H1 (cell line): ENCODE data around the gene GRM1. TPM values are rescaled to one million over a fixed set of nuclear protein-coding genes. Genes with fewer than 3 reads are reported as not detected.

Experiments
- CTCF ChIA-PET: fragments of 300-600 bp; sonication (Branson Sonifier 250); formaldehyde crosslinking; loops from one replicate; lab custom pipeline; 2021; ENCODE audit not compliant: partially characterized antibody; lab: Charles Lee
- POLR2A ChIA-PET: fragments of 300-600 bp; sonication (Branson Sonifier 250); formaldehyde crosslinking; loops from one replicate; lab custom pipeline; 2021; ENCODE audit warnings: inconsistent platforms; ENCODE audit not compliant: partially characterized antibody; lab: Charles Lee
- DNase-seq, 2 experiments: peaks; one replicate each; pipeline versions ENCODE4 v3.0.0 to v3.0.0-alpha.2; 2010 to 2022; ENCODE audit warnings: low spot score in 2 of 2, low read depth in 1 of 2, mixed read lengths in 1 of 2
- FAIRE-seq: peaks from 2 replicates; lab custom pipeline; 2011; peaks lifted over from hg19 to GRCh38; lab: Jason Lieb, UNC
- H2AFZ ChIP-seq: 2 replicates; pipeline ENCODE4 v1.8.1; 2012; ENCODE audit warnings: low read length, inconsistent platforms
- H2AK5ac ChIP-seq: 2 replicates; pipeline ENCODE4 v1.6.1; 2013; ENCODE audit warnings: low read depth, low read length
- H2BK120ac ChIP-seq: replicated peaks from 2 replicates; pipeline ENCODE3; 2013; ENCODE audit warnings: low read depth, low read length, inconsistent platforms
- H2BK12ac ChIP-seq: 2 replicates; pipeline ENCODE4 v1.6.1; 2013; ENCODE audit warnings: low read depth, low read length
- H2BK15ac ChIP-seq: 2 replicates; pipeline ENCODE4 v1.6.1; 2013; ENCODE audit warnings: low read length
- H2BK20ac ChIP-seq: 2 replicates; pipeline ENCODE4 v1.6.1; 2013; ENCODE audit warnings: low read length
- H2BK5ac ChIP-seq: 2 replicates; pipeline ENCODE4 v1.6.1; 2013; ENCODE audit warnings: low read depth, low read length
- H3K14ac ChIP-seq: 2 replicates; pipeline ENCODE4 v1.6.1; 2013; ENCODE audit warnings: inconsistent platforms; ENCODE audit not compliant: insufficient read length
- H3K18ac ChIP-seq: 2 replicates; pipeline ENCODE4 v1.6.1; 2013; ENCODE audit warnings: low read length; ENCODE audit errors: extremely low read depth
- H3K23ac ChIP-seq: 2 replicates; pipeline ENCODE4 v1.6.1; 2013; ENCODE audit warnings: inconsistent platforms; ENCODE audit not compliant: insufficient read length
- H3K23me2 ChIP-seq: 2 replicates; pipeline ENCODE4 v1.6.1; 2013; ENCODE audit warnings: low read depth, low read length
- H3K27ac ChIP-seq: 2 replicates; pipeline ENCODE4 v1.6.1; 2011; ENCODE audit warnings: low read depth, low read length, inconsistent platforms
- H3K27me3 ChIP-seq, 4 experiments: replicated peaks in 1 of 4; 1 replicate in 1 of 4; 2 replicates in 3 of 4; pipeline versions ENCODE4 v1.6.1 to v1.8.1; 2011 to 2013; ENCODE audit warnings: low read length in 3 of 4, mild to moderate bottlenecking in 3 of 4, inconsistent platforms in 2 of 4, mixed read lengths in 2 of 4, moderate library complexity in 1 of 4; ENCODE audit not compliant: control insufficient read depth in 3 of 4, insufficient read depth in 3 of 4; ENCODE audit errors: extremely low read depth in 1 of 4
- H3K36me3 ChIP-seq, 4 experiments: 2 replicates each; pipeline versions ENCODE4 v1.6.1 to v1.8.1; 2011 to 2013; ENCODE audit warnings: mild to moderate bottlenecking in 4 of 4, low read length in 3 of 4, moderate library complexity in 2 of 4, control low read depth in 1 of 4, inconsistent platforms in 1 of 4; ENCODE audit not compliant: insufficient read depth in 4 of 4, control insufficient read depth in 2 of 4
- H3K4ac ChIP-seq: replicated peaks from 2 replicates; pipeline ENCODE3; 2013; ENCODE audit warnings: low read length, low read depth, mixed read lengths, inconsistent platforms; ENCODE audit not compliant: insufficient read length
- H3K4me1 ChIP-seq, 4 experiments: replicated peaks in 1 of 4; 1 replicate in 1 of 4; 2 replicates in 3 of 4; pipeline versions ENCODE4 v1.6.1 to v1.8.1; 2011 to 2013; ENCODE audit warnings: low read length in 3 of 4, inconsistent platforms in 2 of 4, mixed read lengths in 1 of 4; ENCODE audit not compliant: insufficient read depth in 4 of 4, control insufficient read depth in 3 of 4
- H3K4me2 ChIP-seq, 2 experiments: 2 replicates each; pipeline versions ENCODE4 v1.6.1 to v1.8.1; 2011 to 2013; ENCODE audit warnings: low read depth in 2 of 2, low read length in 2 of 2, control low read depth in 1 of 2, inconsistent platforms in 1 of 2, mild to moderate bottlenecking in 1 of 2; ENCODE audit not compliant: insufficient read depth in 1 of 2
- H3K4me3 ChIP-seq, 4 experiments: fragments of 200-600, 300-600 bp in 1 of 4; sonication (generic), shearing (Covaris generic), sonication (Bioruptor Twin) in 1 of 4; 2 replicates each; pipeline versions ENCODE4 v1.5.1 to v1.8.1; 2011 to 2016; ENCODE audit warnings: low read length in 4 of 4, low read depth in 3 of 4, control low read depth in 2 of 4, inconsistent platforms in 2 of 4, mild to moderate bottlenecking in 2 of 4, mixed read lengths in 1 of 4, moderate library complexity in 1 of 4; ENCODE audit not compliant: insufficient read depth in 2 of 4; ENCODE audit errors: extremely low read depth in 1 of 4
- H3K56ac ChIP-seq: replicated peaks from 2 replicates; pipeline ENCODE3; 2013; ENCODE audit warnings: low read depth, mild to moderate bottlenecking, mixed read lengths, low read length, inconsistent platforms; ENCODE audit not compliant: insufficient read length
- H3K79me1 ChIP-seq: 2 replicates; pipeline ENCODE4 v1.6.1; 2013; ENCODE audit warnings: low read depth, low read length, control low read depth
- H3K79me2 ChIP-seq, 2 experiments: 2 replicates each; pipeline versions ENCODE4 v1.6.1 to v1.8.1; 2012 to 2013; ENCODE audit warnings: low read length in 2 of 2, mild to moderate bottlenecking in 2 of 2, inconsistent platforms in 1 of 2; ENCODE audit not compliant: insufficient read depth in 2 of 2, control insufficient read depth in 1 of 2
- H3K9ac ChIP-seq, 4 experiments: replicated peaks in 1 of 4; 1 replicate in 1 of 4; 2 replicates in 3 of 4; pipeline versions ENCODE4 v1.6.1 to v1.8.1; 2011 to 2013; ENCODE audit warnings: low read depth in 3 of 4, low read length in 3 of 4, control low read depth in 2 of 4, mild to moderate bottlenecking in 2 of 4, moderate library complexity in 2 of 4, inconsistent platforms in 1 of 4; ENCODE audit errors: extremely low read depth in 1 of 4
- H3K9me3 ChIP-seq, 2 experiments: 2 replicates each; pipeline versions ENCODE4 v1.6.1 to v1.8.1; 2012 to 2013; ENCODE audit warnings: mild to moderate bottlenecking in 2 of 2, moderate library complexity in 2 of 2, control low read depth in 1 of 2, inconsistent platforms in 1 of 2, low read depth in 1 of 2, low read length in 1 of 2, mixed read lengths in 1 of 2; ENCODE audit not compliant: insufficient read depth in 2 of 2
- H4K20me1 ChIP-seq, 2 experiments: replicated peaks in 1 of 2; 2 replicates each; pipeline versions ENCODE3 to v1.8.1; 2011 to 2013; ENCODE audit warnings: inconsistent platforms in 2 of 2, low read length in 2 of 2, mild to moderate bottlenecking in 1 of 2; ENCODE audit not compliant: insufficient read depth in 2 of 2, control insufficient read depth in 1 of 2
- H4K5ac ChIP-seq: 2 replicates; pipeline ENCODE4 v1.6.1; 2013; ENCODE audit warnings: low read length, low read depth, mixed read lengths, inconsistent platforms; ENCODE audit not compliant: insufficient read length
- H4K8ac ChIP-seq: 2 replicates; pipeline ENCODE4 v1.8.0; 2013; ENCODE audit warnings: mild to moderate bottlenecking, moderate library complexity, low read length, inconsistent platforms; ENCODE audit not compliant: insufficient read depth; ENCODE audit errors: extremely low read depth
- H4K91ac ChIP-seq: replicated peaks from 2 replicates; pipeline ENCODE3; 2013; ENCODE audit warnings: low read length, mixed read lengths, inconsistent platforms; ENCODE audit not compliant: insufficient read length
- CEBPB ChIP-seq: IDR thresholded peaks from 2 replicates; pipeline ENCODE4 v1.6.1; 2012; ENCODE audit warnings: low read depth, low read length
- EP300 ChIP-seq, 2 experiments: IDR thresholded peaks; 1 replicate in 1 of 2; 2 replicates in 1 of 2; pipeline ENCODE4 v1.6.1; 2011 to 2012; ENCODE audit warnings: low read depth in 2 of 2, low read length in 2 of 2, mild to moderate bottlenecking in 2 of 2, borderline replicate concordance in 1 of 2, inconsistent platforms in 1 of 2, moderate library complexity in 1 of 2
- GABPA ChIP-seq: IDR thresholded peaks from 2 replicates; pipeline ENCODE4 v1.6.1; 2011; ENCODE audit warnings: mild to moderate bottlenecking, low read length, moderate library complexity, borderline replicate concordance; ENCODE audit not compliant: insufficient read depth
- POU5F1 ChIP-seq: IDR thresholded peaks from 2 replicates; pipeline ENCODE4 v1.6.1; 2011; ENCODE audit warnings: low read depth, mild to moderate bottlenecking, low read length, moderate library complexity
- RNF2 ChIP-seq: fragments of 200-900, 300-1000 bp; sonication (generic); IDR thresholded peaks from 2 replicates; pipeline ENCODE4 v1.7.1; 2016; ENCODE audit warnings: borderline replicate concordance, low read depth, mild to moderate bottlenecking, antibody characterized with exemption, low read length; ENCODE audit not compliant: poor library complexity, severe bottlenecking; ENCODE audit errors: missing control alignments
- SIRT6 ChIP-seq: IDR thresholded peaks from one replicate; pipeline ENCODE4 v1.7.1; 2012; ENCODE audit warnings: low read length, inconsistent platforms
- SP4 ChIP-seq: IDR thresholded peaks from 2 replicates; pipeline ENCODE4 v1.6.1; 2012; ENCODE audit warnings: low read length, inconsistent platforms
- TAF1 ChIP-seq: IDR thresholded peaks from 2 replicates; pipeline ENCODE4 v1.6.1; 2011; ENCODE audit warnings: mild to moderate bottlenecking, low read depth, low read length
- ZNF274 ChIP-seq: IDR thresholded peaks from 2 replicates; pipeline ENCODE4 v1.7.0; 2012; ENCODE audit warnings: low read length, borderline replicate concordance; ENCODE audit errors: extremely low read depth
- WGBS, 2 experiments: shearing (Covaris generic) in 1 of 2; methylation state at CpG; one replicate each; pipeline versions ENCODE4 v1.1.6 to v1.1.7; 2013 to 2015; ENCODE audit warnings: low lambda C conversion rate in 2 of 2, mixed read lengths in 2 of 2, inconsistent platforms in 1 of 2, low coverage in 1 of 2, missing lambda C conversion rate in 1 of 2; ENCODE audit not compliant: insufficient replicate concordance in 2 of 2, insufficient coverage in 1 of 2, insufficient read length in 1 of 2; ENCODE audit errors: extremely low coverage in 1 of 2, missing lambda C conversion rate in 1 of 2; 5-methylcytosine and 5-hydroxymethylcytosine counted together
- polyA plus RNA-seq, 7 experiments: library from polyadenylated mRNA; depleted of rRNA in 3 of 7; stranded (reverse) in 5 of 7; unstranded in 2 of 7; fragments of >200 nt in 5 of 7; fragments of 200-250 nt in 2 of 7; gene quantifications; 1 replicate in 5 of 7; 2 replicates in 1 of 7; 4 replicates in 1 of 7; pipeline versions ENCODE4 v1.2.1 to v1.2.3, GENCODE V29; 2011 to 2013; ENCODE audit warnings: missing spikeins in 2 of 7, mixed read lengths in 2 of 7
- total RNA-seq: library from RNA; stranded (reverse); fragmentation: NEBNext Ultra II Directional; extraction: Animal tissue kit (Norgen Biotek cat#: 25700); gene quantifications from 2 replicates; pipeline ENCODE4 v1.2.1, GENCODE V29; 2021

The GRM1 gene
- total and polyA plus RNA-seq, 2 of the 8 experiments (the other 6 are each of a cell fraction or from before 2014, with no cell fraction given), result 0.15 to 1.3 TPM

GRCh38 chr6:146351018-146351417 lies 322.2 kb downstream of the GRM1 start:
- no peak overlapping the region for H2BK15ac ChIP-seq
- no peak overlapping the region for H4K5ac ChIP-seq
- H3K79me1 ChIP-seq, result no peaks in the 10 kb centered on the region
- H3K36me3 ChIP-seq, result no peaks in the 10 kb centered on the region
- peaks cover 2 to 7% (median 3%) of the 10 kb centered on the region in 4 experiments; a peak in 5 of 7 replicates for H3K4me1 ChIP-seq
- H4K8ac ChIP-seq, result no peak overlapping the region
- no peak overlapping the region for H3K14ac ChIP-seq
- no peak overlapping the region for H2BK5ac ChIP-seq
- H3K27me3 ChIP-seq, result no peaks in the 10 kb centered on the region
- POLR2A ChIA-PET, result no interaction called here
- H3K4ac ChIP-seq, result no peak overlapping the region
- H2AFZ ChIP-seq, result no peak overlapping the region
- no peak for DNase-seq
- H3K23ac ChIP-seq, result no peak overlapping the region
- no peak overlapping the region for H3K18ac ChIP-seq
- H2BK20ac ChIP-seq, result no peak overlapping the region
- no peak overlapping the region for H2BK120ac ChIP-seq
- no peak overlapping the region for H3K9ac ChIP-seq
- no peak overlapping the region for H3K56ac ChIP-seq
- FAIRE-seq, result no peak
- H3K23me2 ChIP-seq, result no peaks in the 10 kb centered on the region
- no peak overlapping the region for H3K4me3 ChIP-seq
- no peaks in the 10 kb centered on the region for H4K20me1 ChIP-seq
- H3K4me2 ChIP-seq, result no peak overlapping the region
- CTCF ChIA-PET, result no interaction called here
- no peak overlapping the region for H4K91ac ChIP-seq
- H3K79me2 ChIP-seq, result no peaks in the 10 kb centered on the region
- 91% methylated on average over 3 of the region's 3 CpGs; no CpG with 5 or more reads in 1 of the 2 experiments for WGBS, 2 experiments
- H3K9me3 ChIP-seq, result no peaks in the 10 kb centered on the region
- H2AK5ac ChIP-seq, result no peak overlapping the region
- H2BK12ac ChIP-seq, result no peak overlapping the region
- no peak overlapping the region for H3K27ac ChIP-seq
- TF ChIP-seq TAF1, result no peak
- no peak for TF ChIP-seq ZNF274
- TF ChIP-seq POU5F1, result no peak
- TF ChIP-seq GABPA, result no peak
- TF ChIP-seq EP300 (IDR thresholded peaks at IDR 0.05; ENCODE audit: borderline replicate concordance in 1 of 2, low read depth in 2 of 2, low read length in 2 of 2), result no peak
- no peak for TF ChIP-seq SIRT6
- TF ChIP-seq RNF2, result no peak
- TF ChIP-seq CEBPB, result no peak
- TF ChIP-seq SP4, result no peak
